Breast epithelium (tissue), 4 donors: ENCODE measurements around the gene MEX3C. TPM values are rescaled to one million over a fixed set of nuclear protein-coding genes. Genes with fewer than 3 reads are reported as not detected.

ENCODE experiments used
- DNase-seq, 2 donors: peaks; one replicate each; pipeline ENCODE4 v3.0.0-alpha.2; 2019; ENCODE audit warnings: low spot score in 2 of 2
- H3K27ac ChIP-seq, 2 donors: fragments of 200-600 bp; sonication (generic) in 1 of 2; one replicate each; pipeline ENCODE4 v1.5.1; 2016 to 2019; ENCODE audit warnings: mild to moderate bottlenecking in 1 of 2
- H3K27me3 ChIP-seq, 2 donors: fragments of 200-600 bp; sonication (generic) in 1 of 2; one replicate each; pipeline versions ENCODE4 v1.5.1 to v1.6.0; 2017 to 2019; ENCODE audit warnings: control low read depth in 1 of 2, mild to moderate bottlenecking in 1 of 2
- H3K36me3 ChIP-seq: fragments of 200-600 bp; one replicate; pipeline ENCODE4 v1.5.1; 2019
- H3K4me1 ChIP-seq, 2 donors: fragments of 200-600 bp; sonication (generic); one replicate each; pipeline ENCODE4 v1.5.1; 2016 to 2019; ENCODE audit warnings: control low read depth in 1 of 2
- H3K4me3 ChIP-seq, 3 donors: fragments of 200-600 bp; sonication (generic); 1 replicate in 2 of 3; 2 replicates in 1 of 3; pipeline ENCODE4 v1.5.1; 2016 to 2019; ENCODE audit warnings: mild to moderate bottlenecking in 3 of 3, moderate library complexity in 2 of 3
- H3K9me3 ChIP-seq, 2 donors: fragments of 200-600 bp; sonication (generic) in 1 of 2; one replicate each; pipeline ENCODE4 v1.5.1; 2016 to 2019; ENCODE audit warnings: control low read depth in 1 of 2
- POLR2A ChIP-seq: fragments of 450-650 bp; IDR thresholded peaks from one replicate; pipeline ENCODE4 v1.6.1; 2016; ENCODE audit warnings: antibody characterized with exemption, mild to moderate bottlenecking, moderate library complexity
- POLR2AphosphoS5 ChIP-seq, 3 donors: sonication (generic); formaldehyde crosslinking; IDR thresholded peaks; one replicate each; pipeline ENCODE4 v1.6.1; 2017; ENCODE audit warnings: antibody characterized with exemption in 3 of 3
- intact Hi-C: fragments of 100-400 bp; cut with DNase I; formaldehyde crosslinking; loops from one replicate; pipeline ENCODE4 v1.15.1; 2023; ENCODE audit warnings: low total_unique reads
- total RNA-seq, 3 donors: library from RNA; depleted of rRNA; stranded (reverse); fragments of >200 nt; gene quantifications; one replicate each; pipeline ENCODE4 v1.1.0, GENCODE V29; 2016
- TF ChIP-seq, protein P1 (sequence below), 3 donors: fragments of 450-650 bp; IDR thresholded peaks; one replicate each; pipeline ENCODE4 v1.5.1; 2016 to 2017; ENCODE audit warnings: antibody characterized with exemption in 3 of 3, mild to moderate bottlenecking in 3 of 3, moderate library complexity in 3 of 3

MEX3C gene
- total RNA-seq, 3 donors from 2014 or later = 22.4 to 42.0 (median 29.2) TPM

DNA sequence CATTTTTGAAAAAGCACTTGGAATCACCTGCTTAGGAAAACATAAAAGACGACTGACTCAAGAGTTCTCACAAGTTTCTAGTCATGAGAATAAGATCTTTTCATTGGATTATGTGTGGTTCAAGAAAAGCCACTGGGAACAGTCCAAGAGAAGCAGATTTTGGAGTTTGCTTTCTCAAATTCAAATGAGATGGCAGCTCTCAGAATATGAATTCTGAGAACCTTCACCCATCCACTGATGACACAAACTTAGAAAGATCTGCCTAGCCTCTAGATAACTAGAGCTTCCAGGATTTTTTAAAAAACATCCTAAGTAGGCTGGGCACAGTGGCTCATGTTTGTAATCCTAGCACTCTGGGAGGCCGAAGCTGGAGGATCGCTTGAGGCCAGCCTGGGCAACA, 26.8 kb downstream of the MEX3C start:
- no peak for DNase-seq
- Histone ChIP-seq H3K4me1 (no peaks in the 10 kb centered on the region), H3K27ac (no peak overlapping the region), H3K9me3 (no peaks in the 10 kb centered on the region), H3K4me3 (no peak overlapping the region), H3K36me3 (no peaks in the 10 kb centered on the region), H3K27me3 (no peaks in the 10 kb centered on the region)
- intact Hi-C loops = no loop called here
- TF ChIP-seq POLR2A (no peak), POLR2AphosphoS5 (IDR thresholded peaks at IDR 0.05) (no peak)
- TF ChIP-seq, protein P1, sequence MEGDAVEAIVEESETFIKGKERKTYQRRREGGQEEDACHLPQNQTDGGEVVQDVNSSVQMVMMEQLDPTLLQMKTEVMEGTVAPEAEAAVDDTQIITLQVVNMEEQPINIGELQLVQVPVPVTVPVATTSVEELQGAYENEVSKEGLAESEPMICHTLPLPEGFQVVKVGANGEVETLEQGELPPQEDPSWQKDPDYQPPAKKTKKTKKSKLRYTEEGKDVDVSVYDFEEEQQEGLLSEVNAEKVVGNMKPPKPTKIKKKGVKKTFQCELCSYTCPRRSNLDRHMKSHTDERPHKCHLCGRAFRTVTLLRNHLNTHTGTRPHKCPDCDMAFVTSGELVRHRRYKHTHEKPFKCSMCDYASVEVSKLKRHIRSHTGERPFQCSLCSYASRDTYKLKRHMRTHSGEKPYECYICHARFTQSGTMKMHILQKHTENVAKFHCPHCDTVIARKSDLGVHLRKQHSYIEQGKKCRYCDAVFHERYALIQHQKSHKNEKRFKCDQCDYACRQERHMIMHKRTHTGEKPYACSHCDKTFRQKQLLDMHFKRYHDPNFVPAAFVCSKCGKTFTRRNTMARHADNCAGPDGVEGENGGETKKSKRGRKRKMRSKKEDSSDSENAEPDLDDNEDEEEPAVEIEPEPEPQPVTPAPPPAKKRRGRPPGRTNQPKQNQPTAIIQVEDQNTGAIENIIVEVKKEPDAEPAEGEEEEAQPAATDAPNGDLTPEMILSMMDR (IDR thresholded peaks at IDR 0.05) = no peak

DNA sequence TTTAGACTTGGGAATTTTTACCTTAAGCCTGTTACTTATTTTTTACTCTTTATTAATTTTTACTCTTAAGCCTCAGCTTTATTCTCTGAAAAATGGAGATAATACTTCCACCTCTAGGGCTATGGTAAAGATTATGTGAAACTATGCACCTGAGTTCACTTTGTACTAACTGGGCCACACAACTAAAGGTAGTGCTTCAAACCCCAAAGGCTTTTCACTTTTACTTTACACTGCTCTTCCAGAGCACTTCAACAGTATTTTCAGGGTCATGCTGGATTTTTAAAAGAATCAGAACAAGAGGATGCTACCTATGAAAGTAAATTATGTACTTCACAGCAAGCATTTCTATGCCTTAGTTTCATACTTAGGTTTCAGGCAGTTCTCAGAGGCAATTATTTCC, 27.8 kb downstream of the MEX3C start:
- DNase-seq = no peak
- Histone ChIP-seq H3K27ac (no peak overlapping the region), H3K27me3 (no peaks in the 10 kb centered on the region), H3K4me3 (no peak overlapping the region), H3K9me3 (no peaks in the 10 kb centered on the region), H3K36me3 (no peaks in the 10 kb centered on the region), H3K4me1 (no peaks in the 10 kb centered on the region)
- intact Hi-C loops = no loop called here
- TF ChIP-seq, protein P1 (IDR thresholded peaks at IDR 0.05) = no peak
- TF ChIP-seq POLR2A (no peak), POLR2AphosphoS5 (IDR thresholded peaks at IDR 0.05) (no peak)

DNA sequence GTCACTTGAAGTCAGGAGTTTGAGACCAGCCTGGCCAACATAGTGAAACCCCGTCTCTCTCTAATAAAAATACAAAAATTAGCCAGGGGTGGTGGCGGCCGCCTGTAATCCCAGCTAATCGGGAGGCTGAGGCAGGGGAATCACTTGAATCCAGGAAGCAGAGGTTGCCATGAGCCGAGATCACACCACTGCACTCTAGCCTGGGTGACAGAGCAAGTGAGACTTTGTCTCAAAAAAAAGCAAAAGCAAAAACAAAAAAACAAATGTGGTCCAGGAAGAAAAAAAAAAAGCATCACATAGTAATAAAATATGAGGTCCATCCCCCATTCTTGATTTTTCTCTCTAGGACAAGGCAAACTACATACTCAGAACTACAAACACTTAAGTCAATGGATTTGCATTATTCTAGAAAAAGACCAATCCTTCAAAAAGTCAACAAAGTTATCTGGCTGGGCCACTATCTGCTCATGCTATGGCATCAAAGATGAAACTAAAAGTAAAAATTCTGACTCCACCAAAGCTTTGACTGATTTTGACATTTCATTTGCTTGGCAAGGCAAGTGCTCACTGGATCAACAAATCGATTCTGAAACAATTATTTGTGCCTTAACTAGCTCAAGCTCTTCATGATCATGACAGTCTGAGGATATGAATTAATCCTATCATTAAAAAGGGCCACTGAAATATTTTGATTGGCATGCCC, 28.4 kb downstream of the MEX3C start:
- H3K36me3 ChIP-seq = no peaks in the 10 kb centered on the region
- H3K27ac ChIP-seq = no peak overlapping the region
- H3K4me1 ChIP-seq = no peaks in the 10 kb centered on the region
- no peaks in the 10 kb centered on the region for H3K27me3 ChIP-seq
- intact Hi-C loops = no loop called here
- no peaks in the 10 kb centered on the region for H3K9me3 ChIP-seq
- no peak overlapping the region for H3K4me3 ChIP-seq
- TF ChIP-seq POLR2A (no peak), POLR2AphosphoS5 (IDR thresholded peaks at IDR 0.05) (no peak)
- TF ChIP-seq, protein P1 (IDR thresholded peaks at IDR 0.05) = no peak
- no peak for DNase-seq

DNA sequence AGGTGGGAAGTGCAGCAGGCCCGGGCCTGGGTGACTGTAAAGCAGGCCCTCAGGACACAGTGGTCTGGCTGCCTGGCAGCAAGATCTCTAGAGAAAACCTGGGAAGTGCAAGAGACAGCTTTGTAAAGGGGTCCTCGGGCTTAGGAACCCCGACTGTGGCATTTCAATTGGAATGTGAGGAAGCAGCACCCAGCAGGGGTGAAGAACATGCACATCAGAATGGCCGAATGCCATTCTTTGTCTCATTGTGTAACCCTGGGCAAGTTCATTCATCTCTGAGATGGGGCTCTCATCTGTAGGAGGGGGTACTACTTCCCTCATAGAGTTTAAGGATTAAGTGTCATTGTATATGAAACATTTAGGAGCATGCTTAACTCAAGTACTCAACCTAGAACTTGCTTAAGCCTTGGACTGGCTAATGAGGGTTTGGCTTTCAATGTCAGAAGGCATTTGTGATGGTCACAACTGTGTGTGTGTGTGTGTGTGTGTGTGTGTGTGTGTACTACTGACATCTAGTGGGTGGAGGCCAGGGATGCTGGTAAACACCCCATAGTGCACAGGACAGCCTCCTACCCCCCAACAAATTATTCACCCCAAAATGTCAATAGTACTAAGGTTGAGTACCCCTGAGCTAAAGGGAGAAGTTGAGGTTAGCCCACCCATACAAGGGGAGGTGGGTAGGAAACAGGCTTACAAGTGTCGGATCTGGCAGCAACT, 29.3 kb downstream of the MEX3C start:
- no peak for DNase-seq
- intact Hi-C loops = no loop called here
- Histone ChIP-seq H3K36me3 (no peaks in the 10 kb centered on the region), H3K4me1 (no peaks in the 10 kb centered on the region), H3K27me3 (no peaks in the 10 kb centered on the region), H3K4me3 (no peak overlapping the region), H3K27ac (no peak overlapping the region), H3K9me3 (no peaks in the 10 kb centered on the region)
- TF ChIP-seq POLR2AphosphoS5 (IDR thresholded peaks at IDR 0.05) = no peak
- TF ChIP-seq, protein P1 (IDR thresholded peaks at IDR 0.05) = no peak
- TF ChIP-seq POLR2A = no peak

DNA sequence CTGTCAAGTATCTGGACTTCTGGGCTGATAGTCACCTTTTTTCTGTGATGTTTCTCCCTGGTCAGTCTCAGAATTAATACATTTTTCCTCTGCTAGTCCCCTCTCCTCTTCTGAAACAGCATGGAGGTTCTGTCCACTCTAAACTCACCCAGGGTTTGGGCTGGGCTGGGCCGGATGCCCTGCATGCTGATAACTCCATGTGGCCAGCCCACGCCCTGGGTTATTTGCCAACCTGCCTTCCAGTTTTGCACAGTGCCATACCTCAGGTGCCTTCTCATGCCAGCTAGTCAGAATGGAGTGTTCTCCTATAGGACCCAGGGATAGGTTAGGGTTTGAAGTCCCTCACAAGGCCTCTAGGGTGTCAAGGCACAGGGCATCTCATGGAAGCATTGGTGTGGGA, 32.2 kb downstream of the MEX3C start:
- Histone ChIP-seq H3K36me3 (no peaks in the 10 kb centered on the region), H3K4me1 (no peaks in the 10 kb centered on the region), H3K27ac (peak overlapping the region; percentile 30 to 80), H3K27me3 (no peaks in the 10 kb centered on the region), H3K9me3 (no peaks in the 10 kb centered on the region), H3K4me3 (peak overlapping the region in 1 of 3 donors; percentile 12)
- peak in 1 of 2 donors; percentile 21 for DNase-seq
- TF ChIP-seq, protein P1 (IDR thresholded peaks at IDR 0.05) = no peak
- no peak for TF ChIP-seq POLR2AphosphoS5 (IDR thresholded peaks at IDR 0.05)
- no peak for TF ChIP-seq POLR2A
- intact Hi-C loops = no loop called here
